ENCODE results near the gene PLIN5.

Gene PLIN5

GRCh38 chr19:4575267-4576015 lies 40.4 kb upstream of the PLIN5 start:
- H3K4me3 ChIP-seq (ENCODE audit: low read depth, low read length), result no peak overlapping the region
- DNase-seq (ENCODE audit: low read depth), result no peak
- TF ChIP-seq, protein P1, sequence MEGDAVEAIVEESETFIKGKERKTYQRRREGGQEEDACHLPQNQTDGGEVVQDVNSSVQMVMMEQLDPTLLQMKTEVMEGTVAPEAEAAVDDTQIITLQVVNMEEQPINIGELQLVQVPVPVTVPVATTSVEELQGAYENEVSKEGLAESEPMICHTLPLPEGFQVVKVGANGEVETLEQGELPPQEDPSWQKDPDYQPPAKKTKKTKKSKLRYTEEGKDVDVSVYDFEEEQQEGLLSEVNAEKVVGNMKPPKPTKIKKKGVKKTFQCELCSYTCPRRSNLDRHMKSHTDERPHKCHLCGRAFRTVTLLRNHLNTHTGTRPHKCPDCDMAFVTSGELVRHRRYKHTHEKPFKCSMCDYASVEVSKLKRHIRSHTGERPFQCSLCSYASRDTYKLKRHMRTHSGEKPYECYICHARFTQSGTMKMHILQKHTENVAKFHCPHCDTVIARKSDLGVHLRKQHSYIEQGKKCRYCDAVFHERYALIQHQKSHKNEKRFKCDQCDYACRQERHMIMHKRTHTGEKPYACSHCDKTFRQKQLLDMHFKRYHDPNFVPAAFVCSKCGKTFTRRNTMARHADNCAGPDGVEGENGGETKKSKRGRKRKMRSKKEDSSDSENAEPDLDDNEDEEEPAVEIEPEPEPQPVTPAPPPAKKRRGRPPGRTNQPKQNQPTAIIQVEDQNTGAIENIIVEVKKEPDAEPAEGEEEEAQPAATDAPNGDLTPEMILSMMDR (IDR thresholded peaks at IDR 0.05; ENCODE audit: insufficient read depth, low read depth, low read length, missing control alignments), result no peak

DNA sequence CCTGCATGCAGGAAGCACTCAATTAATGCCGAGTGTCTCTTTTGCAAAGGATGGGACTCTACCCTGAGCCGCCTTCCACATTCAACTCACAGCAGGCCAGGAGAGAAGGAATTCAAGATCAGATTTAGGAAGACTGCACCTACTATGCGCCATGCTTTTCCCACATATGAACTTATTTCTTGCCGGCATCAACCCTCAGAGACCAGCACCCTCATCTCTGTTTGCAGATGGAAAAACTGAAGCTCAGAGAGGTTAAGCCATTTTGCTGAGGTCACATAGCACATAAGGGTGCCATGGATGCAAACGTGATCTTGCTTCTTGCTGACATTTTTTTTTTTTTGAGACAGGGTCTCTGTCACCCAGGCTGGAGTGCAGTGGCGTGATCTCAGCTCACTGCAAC lies 38.7 kb upstream of the PLIN5 start:
- no peak for DNase-seq (ENCODE audit: low read depth)
- TF ChIP-seq, protein P1 (IDR thresholded peaks at IDR 0.05; ENCODE audit: insufficient read depth, low read depth, low read length, missing control alignments), result no peak
- no peak overlapping the region for H3K4me3 ChIP-seq (ENCODE audit: low read depth, low read length)

- no peak overlapping the region for H3K4me3 ChIP-seq (ENCODE audit: low read depth, low read length)
- no peak for DNase-seq (ENCODE audit: low read depth)
- TF ChIP-seq, protein P1 (IDR thresholded peaks at IDR 0.05; ENCODE audit: insufficient read depth, low read depth, low read length, missing control alignments), result no peak
Observed at GRCh38 chr19:4571305-4571917, 36.4 kb upstream of the PLIN5 start.

- DNase-seq (ENCODE audit: low read depth), result no peak
- H3K4me3 ChIP-seq (ENCODE audit: low read depth, low read length), result no peak overlapping the region
- TF ChIP-seq, protein P1 (IDR thresholded peaks at IDR 0.05; ENCODE audit: insufficient read depth, low read depth, low read length, missing control alignments), result no peak
Observed at GRCh38 chr19:4570916-4571304, 35.9 kb upstream of the PLIN5 start.

- no peak overlapping the region for H3K4me3 ChIP-seq (ENCODE audit: low read depth, low read length)
- no peak for DNase-seq (ENCODE audit: low read depth)
- TF ChIP-seq, protein P1 (IDR thresholded peaks at IDR 0.05; ENCODE audit: insufficient read depth, low read depth, low read length, missing control alignments), result no peak
Observed at GRCh38 chr19:4570402-4570801, 35.4 kb upstream of the PLIN5 start.

DNA sequence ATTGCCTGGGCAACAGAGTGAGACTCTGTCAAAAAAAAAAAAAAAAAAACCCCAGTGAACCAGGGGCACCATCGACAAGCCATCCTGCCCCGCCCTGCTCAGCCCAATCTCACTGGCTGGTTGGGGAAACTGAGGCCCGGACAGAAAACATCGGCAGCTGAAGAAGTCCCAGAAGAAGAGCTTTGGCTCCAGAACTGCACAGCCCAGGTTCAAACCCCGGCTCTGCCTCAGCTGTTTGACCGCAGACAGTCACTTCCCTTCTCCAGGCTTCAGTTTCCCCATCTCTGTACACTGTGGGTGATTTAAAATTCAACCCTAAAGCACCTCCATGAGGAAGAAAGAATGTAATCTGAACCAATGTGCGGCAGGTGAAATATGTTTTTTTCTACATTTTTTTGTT lies 33.9 kb upstream of the PLIN5 start:
- no peak overlapping the region for H3K4me3 ChIP-seq (ENCODE audit: low read depth, low read length)
- no peak for DNase-seq (ENCODE audit: low read depth)
- TF ChIP-seq, protein P1 (IDR thresholded peaks at IDR 0.05; ENCODE audit: insufficient read depth, low read depth, low read length, missing control alignments), result no peak
